HepG2 (cell line): Measurements from ENCODE around the gene CCDC183. TPM values are rescaled to one million over a fixed set of nuclear protein-coding genes. Genes with fewer than 3 reads are reported as not detected.

Experiments used
- ARID4A ChIP-seq: sonication (generic); formaldehyde crosslinking; IDR thresholded peaks from 2 replicates; pipeline ENCODE4 v1.5.0; 2020; ENCODE audit warnings: mild to moderate bottlenecking, missing genetic modification reagents, borderline replicate concordance
- ATAD3A ChIP-seq: sonication (generic); formaldehyde crosslinking; IDR thresholded peaks from 2 replicates; pipeline ENCODE4 v1.4.0; 2020; ENCODE audit warnings: missing genetic modification reagents
- ATF3 ChIP-seq: sonication (generic); formaldehyde crosslinking; IDR thresholded peaks from 2 replicates; pipeline ENCODE4 v1.4.0; 2020; ENCODE audit warnings: missing genetic modification reagents
- ATRX ChIP-seq: sonication (generic); formaldehyde crosslinking; IDR thresholded peaks from 2 replicates; pipeline ENCODE4 v1.4.0; 2020; ENCODE audit warnings: missing genetic modification reagents, borderline replicate concordance
- DRAP1 ChIP-seq: IDR thresholded peaks from 2 replicates; pipeline ENCODE4 v1.6.1; 2016; ENCODE audit warnings: missing genetic modification reagents, missing compliant biosample characterization
- ETV6 ChIP-seq: sonication (generic); formaldehyde crosslinking; conservative IDR thresholded peaks from 2 replicates; pipeline ENCODE4 v1.4.0; 2020; ENCODE audit warnings: missing genetic modification reagents
- FOXA1 ChIP-seq, 2 experiments: fragments of 450-650 bp in 1 of 2; sonication (generic) in 1 of 2; formaldehyde crosslinking in 1 of 2; IDR thresholded peaks; 2 replicates each; pipeline versions ENCODE4 v1.4.0 to v1.6.1; 2016 to 2020; ENCODE audit warnings: missing genetic modification reagents in 1 of 2
- GABPA ChIP-seq, 2 experiments: IDR thresholded peaks; 2 replicates each; pipeline ENCODE4 v1.6.1; 2011 to 2016; ENCODE audit warnings: low read depth in 2 of 2, low read length in 1 of 2, missing biosample characterization in 1 of 2, missing genetic modification characterization in 1 of 2
- HES4 ChIP-seq: sonication (generic); formaldehyde crosslinking; IDR thresholded peaks from 2 replicates; pipeline ENCODE4 v1.9.0; 2021; ENCODE audit warnings: mild to moderate bottlenecking, missing genetic modification reagents, borderline replicate concordance
- HOMEZ ChIP-seq: IDR thresholded peaks from 2 replicates; pipeline ENCODE4 v1.6.1; 2016; ENCODE audit warnings: low read depth
- ISL2 ChIP-seq: sonication (generic); formaldehyde crosslinking; IDR thresholded peaks from 2 replicates; pipeline ENCODE4 v1.5.0; 2020; ENCODE audit warnings: missing genetic modification reagents
- MED8 ChIP-seq: sonication (generic); formaldehyde crosslinking; IDR thresholded peaks from 2 replicates; pipeline ENCODE4 v1.8.1; 2023; ENCODE audit warnings: mild to moderate bottlenecking, missing genetic modification reagents; ENCODE audit not compliant: insufficient replicate concordance
- MEIS2 ChIP-seq: sonication (generic); formaldehyde crosslinking; IDR thresholded peaks from 2 replicates; pipeline ENCODE4 v1.9.0; 2021; ENCODE audit warnings: mild to moderate bottlenecking, missing genetic modification reagents
- PCBP2 ChIP-seq: fragments of 200-400 bp; formaldehyde crosslinking; optimal IDR thresholded peaks from 2 replicates; pipeline ENCODE3; 2018; ENCODE audit warnings: low read length, low read depth; ENCODE audit not compliant: poor library complexity, severe bottlenecking
- REPIN1 ChIP-seq: sonication (generic); formaldehyde crosslinking; IDR thresholded peaks from 2 replicates; pipeline ENCODE4 v1.8.0; 2022; ENCODE audit warnings: missing genetic modification reagents, low read depth, mild to moderate bottlenecking, borderline replicate concordance
- TCF12 ChIP-seq, 2 experiments: fragments of 450-650 bp in 1 of 2; sonication (generic) in 1 of 2; formaldehyde crosslinking in 1 of 2; IDR thresholded peaks; 2 replicates each; pipeline versions ENCODE4 v1.6.1 to v1.8.0; 2017 to 2022; ENCODE audit warnings: antibody characterized with exemption in 1 of 2, mild to moderate bottlenecking in 1 of 2, missing genetic modification reagents in 1 of 2, moderate library complexity in 1 of 2
- ZNF101 ChIP-seq: sonication (generic); formaldehyde crosslinking; IDR thresholded peaks from 2 replicates; pipeline ENCODE4 v1.4.0; 2020; ENCODE audit warnings: mild to moderate bottlenecking, low read depth, missing genetic modification reagents, borderline replicate concordance
- ZNF354B ChIP-seq: sonication (generic); formaldehyde crosslinking; IDR thresholded peaks from 2 replicates; pipeline ENCODE4 v1.8.0; 2022; ENCODE audit warnings: mild to moderate bottlenecking, missing genetic modification reagents
- ZNF639 ChIP-seq: conservative IDR thresholded peaks from 2 replicates; pipeline ENCODE4 v1.6.1; 2018; ENCODE audit warnings: missing genetic modification reagents
- ZNF652 ChIP-seq: IDR thresholded peaks from 2 replicates; pipeline ENCODE4 v1.6.1; 2016; ENCODE audit warnings: low read depth, borderline replicate concordance
- ZNF773 ChIP-seq: sonication (generic); formaldehyde crosslinking; IDR thresholded peaks from 2 replicates; pipeline ENCODE4 v1.4.0; 2020; ENCODE audit warnings: missing genetic modification reagents, borderline replicate concordance
- polyA plus RNA-seq, 8 experiments: library from polyadenylated mRNA; depleted of rRNA in 3 of 8; stranded (reverse) in 7 of 8; unstranded in 1 of 8; fragments of >200 nt; fragmentation: Illumina TruSeq in 4 of 8; extraction: Trizol in 4 of 8; gene quantifications; 2 replicates each; pipeline versions ENCODE4 v1.2.1 to v1.2.3, GENCODE V29; 2011 to 2016; ENCODE audit warnings: low read depth in 4 of 8, missing spikeins in 1 of 8, mixed read lengths in 1 of 8; ENCODE audit not compliant: insufficient read depth in 1 of 8
- total RNA-seq, 5 experiments: library from RNA; depleted of rRNA; stranded (reverse); fragments of >200 nt; fragmentation: Illumina TruSeq; extraction: Trizol; gene quantifications; 2 replicates each; pipeline ENCODE4 v1.2.3, GENCODE V29; 2016; ENCODE audit warnings: low read depth in 1 of 5

The CCDC183 gene
- total and polyA plus RNA-seq, 2 of the 13 experiments (the other 11 are each of a cell fraction or from before 2014, with no cell fraction given): 5.0 to 66.4 TPM

- TF ChIP-seq ZNF639 (CRISPR knock-in tag): no peak
- TF ChIP-seq ZNF652 (CRISPR knock-in tag): no peak
- TF ChIP-seq FOXA1 (IDR thresholded peaks at IDR 0.05): no peak
- TF ChIP-seq FOXA1 (CRISPR knock-in tag; IDR thresholded peaks at IDR 0.05): no peak
- TF ChIP-seq ZNF101: no peak
- TF ChIP-seq MED8 (CRISPR knock-in tag): peak; percentile 3
- no peak for TF ChIP-seq TCF12 (IDR thresholded peaks at IDR 0.05)
- peak; percentile 37; the same call in 1 of the 2 replicates for TF ChIP-seq TCF12 (CRISPR knock-in tag; IDR thresholded peaks at IDR 0.05)
- no peak for TF ChIP-seq ATF3 (CRISPR knock-in tag)
- TF ChIP-seq MEIS2 (CRISPR knock-in tag): 0 out of 2 replicates have a peak, but pooled peaks have one; percentile 11
- TF ChIP-seq REPIN1 (CRISPR knock-in tag): no peak
- no peak for TF ChIP-seq PCBP2
- TF ChIP-seq ZNF354B: no peak
- TF ChIP-seq HES4 (CRISPR knock-in tag): peak; percentile 81; the same call in 1 of the 2 replicates
- no peak for TF ChIP-seq GABPA (IDR thresholded peaks at IDR 0.05; ENCODE audit: low read depth, low read length)
- no peak for TF ChIP-seq GABPA (CRISPR knock-in tag; IDR thresholded peaks at IDR 0.05; ENCODE audit: low read depth)
- TF ChIP-seq ATRX (CRISPR knock-in tag): no peak; the same call in 1 of the 2 replicates
- no peak for TF ChIP-seq ATAD3A (CRISPR knock-in tag)
- no peak for TF ChIP-seq ETV6 (CRISPR knock-in tag)
- TF ChIP-seq ISL2: no peak
- no peak for TF ChIP-seq HOMEZ (CRISPR knock-in tag)
- TF ChIP-seq ARID4A (CRISPR knock-in tag): peak; percentile 75
- no peak for TF ChIP-seq ZNF773 (CRISPR knock-in tag)
- TF ChIP-seq DRAP1: no peak
These were observed 4.4 kb upstream of the CCDC183 start (continued) for GRCh38 chr9:136791516-136792276.
